Uterus (tissue), 2 donors: ENCODE results near the gene RAPH1.

Source experiments
- CTCF ChIP-seq, 4 experiments: fragments of 200-600 bp in 2 of 4; fragments of 450-650 bp in 2 of 4; sonication (generic) in 2 of 4; IDR thresholded peaks; one replicate each; pipeline ENCODE4 v1.5.1; 2016 to 2019; ENCODE audit warnings: antibody characterized with exemption in 4 of 4, mild to moderate bottlenecking in 2 of 4, moderate library complexity in 1 of 4
- POLR2A ChIP-seq, 2 donors: fragments of 450-650 bp; IDR thresholded peaks; one replicate each; pipeline ENCODE4 v1.6.1; 2016; ENCODE audit warnings: antibody characterized with exemption in 2 of 2, mild to moderate bottlenecking in 1 of 2, moderate library complexity in 1 of 2

DNA sequence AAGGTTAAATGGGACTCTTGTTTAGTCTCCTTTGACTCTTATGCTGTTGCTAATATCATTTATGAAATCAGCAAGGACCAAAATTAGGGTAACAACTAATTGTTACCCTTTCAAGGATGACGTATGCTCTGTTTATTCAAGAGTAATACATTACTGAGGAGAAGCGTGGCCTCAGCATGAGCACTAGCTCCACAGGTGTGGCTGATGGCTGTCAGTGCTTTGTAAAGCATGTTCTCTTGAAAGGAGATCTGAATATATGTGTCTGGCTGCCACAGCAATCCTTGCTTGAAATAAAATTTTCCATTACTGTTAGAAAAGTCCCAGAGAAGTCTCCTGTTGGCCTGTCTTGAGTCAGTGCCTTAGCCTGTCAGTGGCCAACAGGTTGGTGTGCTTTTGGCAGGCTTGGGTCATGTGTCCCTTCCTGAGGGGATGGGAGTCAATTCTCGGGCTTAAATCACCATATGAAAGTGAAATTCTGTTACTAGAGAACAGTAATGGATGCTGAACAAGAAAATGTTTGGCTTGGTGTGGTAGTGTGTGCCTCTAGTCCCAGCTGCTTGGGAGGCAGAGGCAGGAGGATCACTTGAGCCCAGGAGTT, 174.2 kb downstream of the RAPH1 start:
- no peak for TF ChIP-seq CTCF (IDR thresholded peaks at IDR 0.05)
- TF ChIP-seq POLR2A (IDR thresholded peaks at IDR 0.05), result no peak
